Panc1 (cell line): ENCODE measurements around the gene SSH2. TPM values are rescaled to one million over a fixed set of nuclear protein-coding genes. Genes with fewer than 3 reads are reported as not detected.

Source experiments
- ATAC-seq: fragments of 200-7000 bp; cut with Tn5 transposase; 2 replicates; pipeline ENCODE4 v1.9.1; 2020; ENCODE audit warnings: mild to moderate bottlenecking, moderate library complexity
- BruUV-seq: library from RNA; stranded (reverse); fragments of 400-500 nt; replicated peaks from 2 replicates; lab custom pipeline; 2021; lab: Mats Ljungman, UMichigan
- CTCF ChIA-PET: fragments of 300-600 bp; sonication (Branson Sonifier 250); formaldehyde crosslinking; loops from one replicate; lab custom pipeline; 2022; ENCODE audit warnings: antibody characterized with exemption; lab: Charles Lee
- POLR2A ChIA-PET: fragments of 300-600 bp; sonication (Branson Sonifier 250); formaldehyde crosslinking; loops from one replicate; lab custom pipeline; 2022; ENCODE audit warnings: antibody characterized with exemption; lab: Charles Lee
- DNase-seq: peaks from one replicate; pipeline ENCODE4 v3.0.0-alpha.2; 2010; ENCODE audit warnings: low read depth, low spot score
- H3K27ac ChIP-seq: 2 replicates; pipeline ENCODE4 v1.5.1; 2011; ENCODE audit warnings: mild to moderate bottlenecking, low read length, inconsistent platforms
- H3K27me3 ChIP-seq: fragments of 200-500 bp; sonication (Bioruptor generic); 2 replicates; pipeline ENCODE4 v1.6.0; 2014; ENCODE audit warnings: low read length, inconsistent platforms; ENCODE audit not compliant: control insufficient read depth, insufficient read depth
- H3K36me3 ChIP-seq: fragments of 200-500 bp; sonication (Bioruptor generic); 2 replicates; pipeline ENCODE4 v1.5.1; 2014; ENCODE audit warnings: inconsistent platforms, mild to moderate bottlenecking, low read length, moderate library complexity; ENCODE audit not compliant: control insufficient read depth, insufficient read depth
- H3K4me1 ChIP-seq: 2 replicates; pipeline ENCODE4 v1.5.1; 2011; ENCODE audit warnings: inconsistent platforms, mild to moderate bottlenecking, low read length, moderate library complexity; ENCODE audit not compliant: control insufficient read depth, insufficient read depth
- H3K4me3 ChIP-seq, 2 experiments: 2 replicates each; pipeline ENCODE4 v1.5.1; 2011 to 2012; ENCODE audit warnings: low read depth in 2 of 2, low read length in 2 of 2, mild to moderate bottlenecking in 2 of 2, inconsistent platforms in 1 of 2, moderate library complexity in 1 of 2
- H3K9me3 ChIP-seq: fragments of 200-500 bp; sonication (Bioruptor generic); 2 replicates; pipeline ENCODE4 v1.5.1; 2014; ENCODE audit warnings: low read depth, mild to moderate bottlenecking, inconsistent platforms, low read length, moderate library complexity; ENCODE audit not compliant: control insufficient read depth, insufficient read depth
- POLR2AphosphoS5 ChIP-seq: IDR thresholded peaks from 2 replicates; pipeline ENCODE4 v1.6.1; 2012; ENCODE audit warnings: mild to moderate bottlenecking, low read depth, low read length, moderate library complexity
- SIN3A ChIP-seq: IDR thresholded peaks from 2 replicates; pipeline ENCODE4 v1.6.1; 2012; ENCODE audit warnings: low read depth, mild to moderate bottlenecking, low read length, moderate library complexity, borderline replicate concordance; ENCODE audit not compliant: insufficient read depth
- TCF7L2 ChIP-seq: IDR thresholded peaks from 2 replicates; pipeline ENCODE4 v1.6.1; 2011; ENCODE audit warnings: mild to moderate bottlenecking, low read depth, low read length, inconsistent platforms
- in situ Hi-C: cut with HindIII; loops from 2 replicates; pipeline ENCODE4 v1.10.0; 2016; ENCODE audit warnings: low sequenced_read_pairs, low pct_unique_long_range_greater_than_20kb
- intact Hi-C: fragments of 100-400 bp; cut with micrococcal nuclease; formaldehyde crosslinking; loops from one replicate; pipeline ENCODE4 v1.10.0; 2022; ENCODE audit not compliant: unreplicated experiment
- total RNA-seq: library from RNA; stranded (reverse); gene quantifications from one replicate; pipeline ENCODE4 v1.2.1, GENCODE V29; 2021; ENCODE audit not compliant: unreplicated experiment
- TF ChIP-seq, protein P1 (sequence below): fragments of 450-650 bp; IDR thresholded peaks from 2 replicates; pipeline ENCODE4 v1.5.1; 2017; ENCODE audit warnings: mild to moderate bottlenecking
- TF ChIP-seq, protein P2 (sequence below), 2 experiments: IDR thresholded peaks; 2 replicates each; pipeline ENCODE4 v1.6.1; 2011 to 2012; ENCODE audit warnings: low read depth in 2 of 2, control low read depth in 1 of 2, low read length in 1 of 2, mild to moderate bottlenecking in 1 of 2, moderate library complexity in 1 of 2; ENCODE audit not compliant: insufficient read depth in 1 of 2

The SSH2 gene
- total RNA-seq, 1 experiment from 2014 or later = 30.6 TPM

DNA sequence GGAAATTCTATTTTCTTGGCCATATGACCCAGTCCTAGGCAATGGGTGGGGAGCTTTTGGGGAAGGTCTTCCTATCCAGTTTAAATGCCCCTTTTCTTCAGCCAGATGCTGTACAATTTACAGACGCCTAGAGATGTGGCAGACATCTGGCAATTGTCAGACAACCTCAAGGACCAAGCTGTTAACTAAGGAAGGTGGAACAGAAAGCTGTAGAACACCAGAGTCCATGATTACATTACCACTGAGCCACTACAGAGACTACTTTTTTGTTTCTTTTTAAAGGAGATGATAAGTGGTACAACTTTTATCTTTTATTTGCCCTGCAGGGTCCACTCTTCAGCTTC lies 286.2 kb downstream of the SSH2 start:
- intact Hi-C loops = no loop called here
- POLR2A ChIA-PET = no interaction called here
- Histone ChIP-seq H3K4me3 (no peak overlapping the region), H3K36me3 (no peaks in the 10 kb centered on the region), H3K27ac (no peak overlapping the region), H3K9me3 (no peaks in the 10 kb centered on the region), H3K4me1 (peaks cover 6% of the 10 kb centered on the region; the same call in 1 of the 2 replicates), H3K27me3 (no peaks in the 10 kb centered on the region)
- TF ChIP-seq, protein P1, sequence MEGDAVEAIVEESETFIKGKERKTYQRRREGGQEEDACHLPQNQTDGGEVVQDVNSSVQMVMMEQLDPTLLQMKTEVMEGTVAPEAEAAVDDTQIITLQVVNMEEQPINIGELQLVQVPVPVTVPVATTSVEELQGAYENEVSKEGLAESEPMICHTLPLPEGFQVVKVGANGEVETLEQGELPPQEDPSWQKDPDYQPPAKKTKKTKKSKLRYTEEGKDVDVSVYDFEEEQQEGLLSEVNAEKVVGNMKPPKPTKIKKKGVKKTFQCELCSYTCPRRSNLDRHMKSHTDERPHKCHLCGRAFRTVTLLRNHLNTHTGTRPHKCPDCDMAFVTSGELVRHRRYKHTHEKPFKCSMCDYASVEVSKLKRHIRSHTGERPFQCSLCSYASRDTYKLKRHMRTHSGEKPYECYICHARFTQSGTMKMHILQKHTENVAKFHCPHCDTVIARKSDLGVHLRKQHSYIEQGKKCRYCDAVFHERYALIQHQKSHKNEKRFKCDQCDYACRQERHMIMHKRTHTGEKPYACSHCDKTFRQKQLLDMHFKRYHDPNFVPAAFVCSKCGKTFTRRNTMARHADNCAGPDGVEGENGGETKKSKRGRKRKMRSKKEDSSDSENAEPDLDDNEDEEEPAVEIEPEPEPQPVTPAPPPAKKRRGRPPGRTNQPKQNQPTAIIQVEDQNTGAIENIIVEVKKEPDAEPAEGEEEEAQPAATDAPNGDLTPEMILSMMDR = no peak
- TF ChIP-seq, protein P2, sequence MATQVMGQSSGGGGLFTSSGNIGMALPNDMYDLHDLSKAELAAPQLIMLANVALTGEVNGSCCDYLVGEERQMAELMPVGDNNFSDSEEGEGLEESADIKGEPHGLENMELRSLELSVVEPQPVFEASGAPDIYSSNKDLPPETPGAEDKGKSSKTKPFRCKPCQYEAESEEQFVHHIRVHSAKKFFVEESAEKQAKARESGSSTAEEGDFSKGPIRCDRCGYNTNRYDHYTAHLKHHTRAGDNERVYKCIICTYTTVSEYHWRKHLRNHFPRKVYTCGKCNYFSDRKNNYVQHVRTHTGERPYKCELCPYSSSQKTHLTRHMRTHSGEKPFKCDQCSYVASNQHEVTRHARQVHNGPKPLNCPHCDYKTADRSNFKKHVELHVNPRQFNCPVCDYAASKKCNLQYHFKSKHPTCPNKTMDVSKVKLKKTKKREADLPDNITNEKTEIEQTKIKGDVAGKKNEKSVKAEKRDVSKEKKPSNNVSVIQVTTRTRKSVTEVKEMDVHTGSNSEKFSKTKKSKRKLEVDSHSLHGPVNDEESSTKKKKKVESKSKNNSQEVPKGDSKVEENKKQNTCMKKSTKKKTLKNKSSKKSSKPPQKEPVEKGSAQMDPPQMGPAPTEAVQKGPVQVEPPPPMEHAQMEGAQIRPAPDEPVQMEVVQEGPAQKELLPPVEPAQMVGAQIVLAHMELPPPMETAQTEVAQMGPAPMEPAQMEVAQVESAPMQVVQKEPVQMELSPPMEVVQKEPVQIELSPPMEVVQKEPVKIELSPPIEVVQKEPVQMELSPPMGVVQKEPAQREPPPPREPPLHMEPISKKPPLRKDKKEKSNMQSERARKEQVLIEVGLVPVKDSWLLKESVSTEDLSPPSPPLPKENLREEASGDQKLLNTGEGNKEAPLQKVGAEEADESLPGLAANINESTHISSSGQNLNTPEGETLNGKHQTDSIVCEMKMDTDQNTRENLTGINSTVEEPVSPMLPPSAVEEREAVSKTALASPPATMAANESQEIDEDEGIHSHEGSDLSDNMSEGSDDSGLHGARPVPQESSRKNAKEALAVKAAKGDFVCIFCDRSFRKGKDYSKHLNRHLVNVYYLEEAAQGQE (IDR thresholded peaks at IDR 0.05; ENCODE audit: insufficient read depth in 1 of 2, low read depth in 2 of 2, low read length in 1 of 2) = no peak
- TF ChIP-seq SIN3A (no peak), POLR2AphosphoS5 (no peak), TCF7L2 (no peak)
- DNase-seq (no peak), ATAC-seq (no peak)
- in situ Hi-C loops = no loop called here
- BruUV-seq = no TSS peak
- CTCF ChIA-PET = interaction anchor here (0.6 kb wide), 1 partner anchor 447 kb away, joined by 3 read pairs; no protein-coding TSS in a partner anchor

DNA sequence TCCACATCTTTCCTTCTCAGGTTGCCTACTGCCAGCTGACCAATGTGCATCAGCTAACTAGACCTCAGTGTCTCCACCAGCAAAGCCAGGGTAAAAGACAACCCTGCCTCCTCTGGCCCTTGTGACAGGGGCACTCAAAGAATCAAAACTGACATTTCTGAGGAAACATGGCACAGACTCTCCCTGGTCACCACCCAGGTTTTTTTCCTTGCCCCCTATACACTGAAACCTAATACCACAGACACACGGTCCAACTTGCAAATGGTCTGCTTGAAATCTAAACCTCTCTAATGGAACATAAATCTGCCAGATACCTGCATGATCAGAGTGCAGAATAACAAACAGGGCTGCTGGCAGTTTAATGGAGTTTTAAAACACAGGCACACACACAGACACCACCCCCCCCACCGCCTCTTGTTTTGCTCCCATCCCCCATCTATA lies 287.8 kb downstream of the SSH2 start:
- Histone ChIP-seq H3K36me3 (no peaks in the 10 kb centered on the region), H3K27me3 (no peaks in the 10 kb centered on the region), H3K4me3 (no peak overlapping the region), H3K9me3 (no peaks in the 10 kb centered on the region), H3K27ac (no peak overlapping the region), H3K4me1 (peaks cover 6% of the 10 kb centered on the region; the same call in 1 of the 2 replicates)
- in situ Hi-C loops (no loop called here), intact Hi-C loops (no loop called here)
- no TSS peak for BruUV-seq
- ATAC-seq (no peak), DNase-seq (no peak)
- POLR2A ChIA-PET = no interaction called here
- CTCF ChIA-PET = no interaction called here
- no peak for TF ChIP-seq TCF7L2
- TF ChIP-seq, protein P1 = no peak
- no peak for TF ChIP-seq POLR2AphosphoS5
- TF ChIP-seq SIN3A = no peak
- TF ChIP-seq, protein P2 (IDR thresholded peaks at IDR 0.05; ENCODE audit: insufficient read depth in 1 of 2, low read depth in 2 of 2, low read length in 1 of 2) = no peak
